HepG2 (cell line): ENCODE results near the gene TULP3. TPM values are rescaled to one million over a fixed set of nuclear protein-coding genes. Genes with fewer than 3 reads are reported as not detected.
A peak's percentile ranks its signal among the peaks of the same experiment; 100 is the strongest.

Experiments used
- ATF7 ChIP-seq, 2 experiments: fragments of 450-650 bp in 1 of 2; sonication (generic) in 1 of 2; formaldehyde crosslinking in 1 of 2; IDR thresholded peaks; 2 replicates each; pipeline versions ENCODE4 v1.4.0 to v1.6.1; 2016 to 2020; ENCODE audit warnings: antibody characterized with exemption in 1 of 2, mild to moderate bottlenecking in 1 of 2, missing genetic modification reagents in 1 of 2
- HIVEP1 ChIP-seq: sonication (generic); formaldehyde crosslinking; IDR thresholded peaks from 2 replicates; pipeline ENCODE4 v1.4.0; 2020; ENCODE audit warnings: mild to moderate bottlenecking, missing genetic modification reagents
- HNRNPK ChIP-seq: fragments of 200-400 bp; formaldehyde crosslinking; IDR thresholded peaks from 2 replicates; pipeline ENCODE4 v1.6.1; 2018; ENCODE audit warnings: low read length, low read depth, moderate library complexity, mild to moderate bottlenecking; ENCODE audit not compliant: poor library complexity, severe bottlenecking
- HOXA3 ChIP-seq: sonication (generic); formaldehyde crosslinking; IDR thresholded peaks from 2 replicates; pipeline ENCODE4 v1.5.0; 2020; ENCODE audit warnings: missing genetic modification reagents
- IRX3 ChIP-seq: sonication (generic); formaldehyde crosslinking; IDR thresholded peaks from 2 replicates; pipeline ENCODE4 v1.8.1; 2023; ENCODE audit warnings: mild to moderate bottlenecking, low read depth, missing genetic modification reagents, borderline replicate concordance
- MEIS1 ChIP-seq: sonication (generic); formaldehyde crosslinking; IDR thresholded peaks from 2 replicates; pipeline ENCODE4 v1.9.0; 2021; ENCODE audit warnings: mild to moderate bottlenecking, missing genetic modification reagents, moderate library complexity, borderline replicate concordance
- MTF2 ChIP-seq: sonication (generic); formaldehyde crosslinking; IDR thresholded peaks from 2 replicates; pipeline ENCODE4 v1.5.0; 2020; ENCODE audit warnings: missing genetic modification reagents, borderline replicate concordance
- NPAS2 ChIP-seq: sonication (generic); formaldehyde crosslinking; IDR thresholded peaks from 2 replicates; pipeline ENCODE4 v1.8.0; 2022; ENCODE audit warnings: mild to moderate bottlenecking, missing genetic modification reagents, borderline replicate concordance
- PITX1 ChIP-seq: sonication (generic); formaldehyde crosslinking; IDR thresholded peaks from 2 replicates; pipeline ENCODE4 v1.5.1; 2020; ENCODE audit warnings: mild to moderate bottlenecking, missing genetic modification reagents
- POLR2AphosphoS5 ChIP-seq: IDR thresholded peaks from 2 replicates; pipeline ENCODE4 v1.6.1; 2012; ENCODE audit warnings: low read depth, low read length
- SAP130 ChIP-seq: IDR thresholded peaks from 2 replicates; pipeline ENCODE4 v1.6.1; 2016; ENCODE audit warnings: low read depth
- ZNF225 ChIP-seq: sonication (generic); formaldehyde crosslinking; IDR thresholded peaks from 2 replicates; pipeline ENCODE4 v1.4.0; 2020; ENCODE audit warnings: mild to moderate bottlenecking, missing genetic modification reagents
- ZNF350 ChIP-seq: sonication (generic); formaldehyde crosslinking; IDR thresholded peaks from 2 replicates; pipeline ENCODE4 v1.4.0; 2020; ENCODE audit warnings: mild to moderate bottlenecking, low read depth, missing genetic modification reagents, borderline replicate concordance
- ZNF660 ChIP-seq: sonication (generic); formaldehyde crosslinking; IDR thresholded peaks from 2 replicates; pipeline ENCODE4 v1.5.1; 2020; ENCODE audit warnings: mild to moderate bottlenecking, low read depth, missing genetic modification reagents, borderline replicate concordance
- ZNF672 ChIP-seq: sonication (generic); formaldehyde crosslinking; IDR thresholded peaks from 2 replicates; pipeline ENCODE4 v1.8.1; 2022; ENCODE audit warnings: missing genetic modification reagents
- ZSCAN31 ChIP-seq: sonication (generic); formaldehyde crosslinking; IDR thresholded peaks from 2 replicates; pipeline ENCODE4 v1.5.0; 2020; ENCODE audit warnings: low read depth, mild to moderate bottlenecking, missing genetic modification reagents
- polyA plus RNA-seq, 8 experiments: library from polyadenylated mRNA; depleted of rRNA in 3 of 8; stranded (reverse) in 7 of 8; unstranded in 1 of 8; fragments of >200 nt; fragmentation: Illumina TruSeq in 4 of 8; extraction: Trizol in 4 of 8; gene quantifications; 2 replicates each; pipeline versions ENCODE4 v1.2.1 to v1.2.3, GENCODE V29; 2011 to 2016; ENCODE audit warnings: low read depth in 4 of 8, missing spikeins in 1 of 8, mixed read lengths in 1 of 8; ENCODE audit not compliant: insufficient read depth in 1 of 8
- total RNA-seq, 5 experiments: library from RNA; depleted of rRNA; stranded (reverse); fragments of >200 nt; fragmentation: Illumina TruSeq; extraction: Trizol; gene quantifications; 2 replicates each; pipeline ENCODE4 v1.2.3, GENCODE V29; 2016; ENCODE audit warnings: low read depth in 1 of 5
- TF ChIP-seq, protein P1 (sequence below): sonication (generic); formaldehyde crosslinking; IDR thresholded peaks from 2 replicates; pipeline ENCODE4 v1.4.0; 2020; ENCODE audit warnings: missing genetic modification reagents, borderline replicate concordance
- TF ChIP-seq, protein P2 (sequence below): IDR thresholded peaks from 2 replicates; pipeline ENCODE4 v1.6.1; 2012; ENCODE audit warnings: inconsistent platforms
- TF ChIP-seq, protein P3 (sequence below): sonication (generic); formaldehyde crosslinking; IDR thresholded peaks from 2 replicates; pipeline ENCODE4 v1.8.0; 2022; ENCODE audit warnings: missing genetic modification reagents, mild to moderate bottlenecking, borderline replicate concordance
- TF ChIP-seq, protein P4 (sequence below): sonication (generic); formaldehyde crosslinking; IDR thresholded peaks from 2 replicates; pipeline ENCODE4 v1.5.1; 2020; ENCODE audit warnings: missing genetic modification reagents, mild to moderate bottlenecking, borderline replicate concordance

The TULP3 gene
- total and polyA plus RNA-seq, 2 of the 13 experiments (the other 11 are each of a cell fraction or from before 2014, with no cell fraction given): 11.2 to 13.2 TPM

DNA sequence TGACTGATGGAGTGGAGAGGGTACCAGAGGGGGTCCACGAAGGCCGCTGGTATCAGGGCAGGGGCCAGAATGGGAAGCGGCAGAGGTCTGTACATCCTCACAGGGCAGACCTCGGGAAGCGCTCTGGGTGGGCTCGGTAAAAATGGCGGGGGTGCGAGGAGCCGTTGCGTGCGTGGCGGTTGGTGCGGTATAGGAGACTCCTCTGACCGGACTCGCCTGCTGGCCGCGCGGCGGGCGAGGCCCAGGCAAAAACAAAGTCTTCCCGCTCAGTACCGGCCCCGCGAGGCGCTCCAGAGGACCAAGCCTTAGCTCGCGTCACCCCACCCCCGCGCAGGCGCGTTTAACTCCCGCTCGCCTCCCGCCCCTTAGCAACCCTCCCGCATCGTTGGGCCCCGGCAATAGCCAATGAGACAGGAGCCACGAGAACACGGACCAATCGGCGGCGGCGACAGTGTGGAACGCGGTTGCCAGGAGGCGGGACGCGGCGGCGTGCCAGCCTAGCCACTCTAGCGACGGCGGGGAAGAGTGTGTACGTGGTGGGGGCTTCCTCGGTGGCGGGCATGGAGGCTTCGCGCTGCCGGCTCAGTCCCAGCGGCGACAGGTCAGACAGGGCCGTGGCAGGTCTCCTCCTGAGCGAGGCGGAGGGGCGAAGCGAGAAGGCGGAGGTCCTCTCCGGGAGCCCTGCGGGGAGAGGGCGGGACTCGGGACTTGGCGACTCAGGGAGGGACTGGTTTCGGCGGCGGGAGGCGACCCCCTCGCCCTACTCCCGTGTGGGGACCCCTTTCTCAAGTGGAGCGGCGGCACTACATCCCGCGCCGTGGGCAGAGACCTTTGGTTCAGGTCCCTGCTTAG lies at the start of gene TULP3 (continued):
- TF ChIP-seq, protein P1, sequence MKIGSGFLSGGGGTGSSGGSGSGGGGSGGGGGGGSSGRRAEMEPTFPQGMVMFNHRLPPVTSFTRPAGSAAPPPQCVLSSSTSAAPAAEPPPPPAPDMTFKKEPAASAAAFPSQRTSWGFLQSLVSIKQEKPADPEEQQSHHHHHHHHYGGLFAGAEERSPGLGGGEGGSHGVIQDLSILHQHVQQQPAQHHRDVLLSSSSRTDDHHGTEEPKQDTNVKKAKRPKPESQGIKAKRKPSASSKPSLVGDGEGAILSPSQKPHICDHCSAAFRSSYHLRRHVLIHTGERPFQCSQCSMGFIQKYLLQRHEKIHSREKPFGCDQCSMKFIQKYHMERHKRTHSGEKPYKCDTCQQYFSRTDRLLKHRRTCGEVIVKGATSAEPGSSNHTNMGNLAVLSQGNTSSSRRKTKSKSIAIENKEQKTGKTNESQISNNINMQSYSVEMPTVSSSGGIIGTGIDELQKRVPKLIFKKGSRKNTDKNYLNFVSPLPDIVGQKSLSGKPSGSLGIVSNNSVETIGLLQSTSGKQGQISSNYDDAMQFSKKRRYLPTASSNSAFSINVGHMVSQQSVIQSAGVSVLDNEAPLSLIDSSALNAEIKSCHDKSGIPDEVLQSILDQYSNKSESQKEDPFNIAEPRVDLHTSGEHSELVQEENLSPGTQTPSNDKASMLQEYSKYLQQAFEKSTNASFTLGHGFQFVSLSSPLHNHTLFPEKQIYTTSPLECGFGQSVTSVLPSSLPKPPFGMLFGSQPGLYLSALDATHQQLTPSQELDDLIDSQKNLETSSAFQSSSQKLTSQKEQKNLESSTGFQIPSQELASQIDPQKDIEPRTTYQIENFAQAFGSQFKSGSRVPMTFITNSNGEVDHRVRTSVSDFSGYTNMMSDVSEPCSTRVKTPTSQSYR: no peak; the same call in 1 of the 2 replicates
- TF ChIP-seq HNRNPK (no peak), SAP130 (peak; percentile 98), NPAS2 (CRISPR knock-in tag) (no peak), ZNF660 (CRISPR knock-in tag) (no peak), IRX3 (CRISPR knock-in tag) (no peak), ZNF672 (CRISPR knock-in tag) (no peak), PITX1 (CRISPR knock-in tag) (peak; percentile 17), MEIS1 (no peak; the same call in 1 of the 2 replicates), ATF7 (IDR thresholded peaks at IDR 0.05) (no peak), ATF7 (CRISPR knock-in tag; IDR thresholded peaks at IDR 0.05) (peak; percentile 48; the same call in 1 of the 2 replicates), HOXA3 (peak; percentile 82), ZNF225 (CRISPR knock-in tag) (no peak), MTF2 (0 out of 2 replicates have a peak, but pooled peaks have one; percentile 35), HIVEP1 (CRISPR knock-in tag) (peak; percentile 46; the same call in 1 of the 2 replicates), ZSCAN31 (CRISPR knock-in tag) (0 out of 2 replicates have a peak, but pooled peaks have one; percentile 7), POLR2AphosphoS5 (peak; percentile 70), ZNF350 (CRISPR knock-in tag) (peak; percentile 81; the same call in 1 of the 2 replicates)
- TF ChIP-seq, protein P2, sequence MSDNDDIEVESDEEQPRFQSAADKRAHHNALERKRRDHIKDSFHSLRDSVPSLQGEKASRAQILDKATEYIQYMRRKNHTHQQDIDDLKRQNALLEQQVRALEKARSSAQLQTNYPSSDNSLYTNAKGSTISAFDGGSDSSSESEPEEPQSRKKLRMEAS: peak; percentile 94
- TF ChIP-seq, protein P3, sequence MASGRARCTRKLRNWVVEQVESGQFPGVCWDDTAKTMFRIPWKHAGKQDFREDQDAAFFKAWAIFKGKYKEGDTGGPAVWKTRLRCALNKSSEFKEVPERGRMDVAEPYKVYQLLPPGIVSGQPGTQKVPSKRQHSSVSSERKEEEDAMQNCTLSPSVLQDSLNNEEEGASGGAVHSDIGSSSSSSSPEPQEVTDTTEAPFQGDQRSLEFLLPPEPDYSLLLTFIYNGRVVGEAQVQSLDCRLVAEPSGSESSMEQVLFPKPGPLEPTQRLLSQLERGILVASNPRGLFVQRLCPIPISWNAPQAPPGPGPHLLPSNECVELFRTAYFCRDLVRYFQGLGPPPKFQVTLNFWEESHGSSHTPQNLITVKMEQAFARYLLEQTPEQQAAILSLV (CRISPR knock-in tag): peak; percentile 93; the same call in 1 of the 2 replicates
- TF ChIP-seq, protein P4, sequence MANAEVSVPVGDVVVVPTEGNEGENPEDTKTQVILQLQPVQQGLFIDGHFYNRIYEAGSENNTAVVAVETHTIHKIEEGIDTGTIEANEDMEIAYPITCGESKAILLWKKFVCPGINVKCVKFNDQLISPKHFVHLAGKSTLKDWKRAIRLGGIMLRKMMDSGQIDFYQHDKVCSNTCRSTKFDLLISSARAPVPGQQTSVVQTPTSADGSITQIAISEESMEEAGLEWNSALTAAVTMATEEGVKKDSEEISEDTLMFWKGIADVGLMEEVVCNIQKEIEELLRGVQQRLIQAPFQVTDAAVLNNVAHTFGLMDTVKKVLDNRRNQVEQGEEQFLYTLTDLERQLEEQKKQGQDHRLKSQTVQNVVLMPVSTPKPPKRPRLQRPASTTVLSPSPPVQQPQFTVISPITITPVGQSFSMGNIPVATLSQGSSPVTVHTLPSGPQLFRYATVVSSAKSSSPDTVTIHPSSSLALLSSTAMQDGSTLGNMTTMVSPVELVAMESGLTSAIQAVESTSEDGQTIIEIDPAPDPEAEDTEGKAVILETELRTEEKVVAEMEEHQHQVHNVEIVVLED (CRISPR knock-in tag): peak; percentile 92
